HepG2 (cell line): ENCODE measurements around the gene TBL2. TPM values are rescaled to one million over a fixed set of nuclear protein-coding genes. Genes with fewer than 3 reads are reported as not detected.

Experiments used
- ATRX ChIP-seq: sonication (generic); formaldehyde crosslinking; IDR thresholded peaks from 2 replicates; pipeline ENCODE4 v1.4.0; 2020; ENCODE audit warnings: missing genetic modification reagents, borderline replicate concordance
- DNMT3B ChIP-seq: conservative IDR thresholded peaks from 2 replicates; pipeline ENCODE4 v1.6.1; 2016; ENCODE audit warnings: missing biosample characterization, control low read depth
- FOXM1 ChIP-seq: sonication (generic); formaldehyde crosslinking; IDR thresholded peaks from 2 replicates; pipeline ENCODE4 v1.5.0; 2020; ENCODE audit warnings: missing genetic modification reagents
- GPN1 ChIP-seq: sonication (generic); formaldehyde crosslinking; IDR thresholded peaks from 2 replicates; pipeline ENCODE4 v1.5.1; 2020; ENCODE audit warnings: missing genetic modification reagents, borderline replicate concordance
- MBD4 ChIP-seq: IDR thresholded peaks from 2 replicates; pipeline ENCODE4 v1.6.1; 2012; ENCODE audit warnings: low read length, inconsistent platforms, borderline replicate concordance
- NCOR1 ChIP-seq: fragments of 200-600 bp; sonication (generic); IDR thresholded peaks from 2 replicates; pipeline ENCODE4 v1.7.0; 2017; ENCODE audit warnings: antibody characterized with exemption, low read length, borderline replicate concordance
- PCBP1 ChIP-seq: fragments of 200-400 bp; formaldehyde crosslinking; IDR thresholded peaks from 2 replicates; pipeline ENCODE4 v1.6.1; 2017; ENCODE audit warnings: mild to moderate bottlenecking, low read depth, low read length, borderline replicate concordance
- RNF219 ChIP-seq: sonication (generic); formaldehyde crosslinking; IDR thresholded peaks from 2 replicates; pipeline ENCODE4 v1.5.0; 2020; ENCODE audit warnings: mild to moderate bottlenecking, missing genetic modification reagents
- ZBTB26 ChIP-seq: IDR thresholded peaks from 2 replicates; pipeline ENCODE4 v1.6.1; 2016; ENCODE audit warnings: missing compliant biosample characterization, missing genetic modification reagents, borderline replicate concordance
- ZBTB37 ChIP-seq: sonication (generic); formaldehyde crosslinking; IDR thresholded peaks from 2 replicates; pipeline ENCODE4 v1.4.0; 2020; ENCODE audit warnings: mild to moderate bottlenecking, missing genetic modification reagents
- ZBTB40 ChIP-seq, 2 experiments: fragments of 450-650 bp in 1 of 2; sonication (generic) in 1 of 2; formaldehyde crosslinking in 1 of 2; IDR thresholded peaks; 2 replicates each; pipeline versions ENCODE4 v1.6.1 to v1.8.0; 2016 to 2022; ENCODE audit warnings: antibody characterized with exemption in 1 of 2, mild to moderate bottlenecking in 1 of 2, missing genetic modification reagents in 1 of 2
- ZNF3 ChIP-seq: IDR thresholded peaks from 2 replicates; pipeline ENCODE4 v1.7.0; 2017; ENCODE audit warnings: inconsistent platforms
- ZNF557 ChIP-seq: sonication (generic); formaldehyde crosslinking; IDR thresholded peaks from 2 replicates; pipeline ENCODE4 v1.4.0; 2020; ENCODE audit warnings: missing genetic modification reagents
- polyA plus RNA-seq, 8 experiments: library from polyadenylated mRNA; depleted of rRNA in 3 of 8; stranded (reverse) in 7 of 8; unstranded in 1 of 8; fragments of >200 nt; fragmentation: Illumina TruSeq in 4 of 8; extraction: Trizol in 4 of 8; gene quantifications; 2 replicates each; pipeline versions ENCODE4 v1.2.1 to v1.2.3, GENCODE V29; 2011 to 2016; ENCODE audit warnings: low read depth in 4 of 8, missing spikeins in 1 of 8, mixed read lengths in 1 of 8; ENCODE audit not compliant: insufficient read depth in 1 of 8
- total RNA-seq, 5 experiments: library from RNA; depleted of rRNA; stranded (reverse); fragments of >200 nt; fragmentation: Illumina TruSeq; extraction: Trizol; gene quantifications; 2 replicates each; pipeline ENCODE4 v1.2.3, GENCODE V29; 2016; ENCODE audit warnings: low read depth in 1 of 5

The TBL2 gene
- total and polyA plus RNA-seq, 2 of the 13 experiments (the other 11 are each of a cell fraction or from before 2014, with no cell fraction given), result 43.4 to 47.2 TPM

GRCh38 chr7:73578342-73579128, at the start of gene TBL2 (continued):
- TF ChIP-seq ZBTB37 (CRISPR knock-in tag) (no peak), GPN1 (no peak), ZBTB26 (CRISPR knock-in tag) (peak; percentile 66; the same call in 1 of the 2 replicates), MBD4 (no peak), RNF219 (CRISPR knock-in tag) (no peak), ZBTB40 (IDR thresholded peaks at IDR 0.05) (no peak), ZBTB40 (CRISPR knock-in tag; IDR thresholded peaks at IDR 0.05) (no peak), PCBP1 (no peak), ZNF557 (CRISPR knock-in tag) (peak; percentile 68; the same call in 1 of the 2 replicates), FOXM1 (CRISPR knock-in tag) (no peak), ATRX (CRISPR knock-in tag) (no peak), NCOR1 (no peak), DNMT3B (CRISPR knock-in tag) (no peak), ZNF3 (no peak)
